ENCODE data around the gene TXNL4B. TPM values are rescaled to one million over a fixed set of nuclear protein-coding genes. Genes with fewer than 3 reads are reported as not detected.

TXNL4B gene
- total and polyA plus RNA-seq, 2 experiments from 2014 or later = 3.6 to 5.1 TPM

DNA sequence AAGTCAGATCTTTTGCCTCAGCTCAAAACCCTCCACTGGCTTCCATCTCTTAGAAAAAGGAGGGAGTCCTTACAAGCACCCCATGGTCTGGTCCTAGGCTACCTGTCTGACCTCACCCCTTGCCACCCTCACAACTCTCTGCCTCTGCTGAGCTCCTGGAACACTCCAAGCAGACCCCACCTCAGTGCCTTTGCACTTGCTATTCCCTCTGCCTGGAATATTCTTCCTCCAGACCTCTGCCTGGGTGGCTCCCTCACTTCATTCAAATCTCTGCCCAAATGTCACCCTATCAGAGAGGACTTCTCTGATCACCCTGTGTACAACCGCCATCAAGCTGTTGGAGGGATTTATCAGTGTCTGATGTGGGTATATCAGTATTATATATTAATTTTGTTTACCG is 41.1 kb upstream of the TXNL4B start:
- no peaks in the 10 kb centered on the region for H3K27me3 ChIP-seq
- H3K4me1 ChIP-seq (ENCODE audit: low read depth) = no peaks in the 10 kb centered on the region
- H3K9me3 ChIP-seq (ENCODE audit: low read depth) = no peaks in the 10 kb centered on the region
- H3K4me3 ChIP-seq = no peak overlapping the region
- no peak for DNase-seq (ENCODE audit: low read depth in 1 of 2, low spot score in 1 of 2)
- no peak overlapping the region for H3K27ac ChIP-seq
- H3K36me3 ChIP-seq = no peaks in the 10 kb centered on the region
- TF ChIP-seq, protein P1, sequence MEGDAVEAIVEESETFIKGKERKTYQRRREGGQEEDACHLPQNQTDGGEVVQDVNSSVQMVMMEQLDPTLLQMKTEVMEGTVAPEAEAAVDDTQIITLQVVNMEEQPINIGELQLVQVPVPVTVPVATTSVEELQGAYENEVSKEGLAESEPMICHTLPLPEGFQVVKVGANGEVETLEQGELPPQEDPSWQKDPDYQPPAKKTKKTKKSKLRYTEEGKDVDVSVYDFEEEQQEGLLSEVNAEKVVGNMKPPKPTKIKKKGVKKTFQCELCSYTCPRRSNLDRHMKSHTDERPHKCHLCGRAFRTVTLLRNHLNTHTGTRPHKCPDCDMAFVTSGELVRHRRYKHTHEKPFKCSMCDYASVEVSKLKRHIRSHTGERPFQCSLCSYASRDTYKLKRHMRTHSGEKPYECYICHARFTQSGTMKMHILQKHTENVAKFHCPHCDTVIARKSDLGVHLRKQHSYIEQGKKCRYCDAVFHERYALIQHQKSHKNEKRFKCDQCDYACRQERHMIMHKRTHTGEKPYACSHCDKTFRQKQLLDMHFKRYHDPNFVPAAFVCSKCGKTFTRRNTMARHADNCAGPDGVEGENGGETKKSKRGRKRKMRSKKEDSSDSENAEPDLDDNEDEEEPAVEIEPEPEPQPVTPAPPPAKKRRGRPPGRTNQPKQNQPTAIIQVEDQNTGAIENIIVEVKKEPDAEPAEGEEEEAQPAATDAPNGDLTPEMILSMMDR (IDR thresholded peaks at IDR 0.05; ENCODE audit: low read depth, low read length) = no peak

DNA sequence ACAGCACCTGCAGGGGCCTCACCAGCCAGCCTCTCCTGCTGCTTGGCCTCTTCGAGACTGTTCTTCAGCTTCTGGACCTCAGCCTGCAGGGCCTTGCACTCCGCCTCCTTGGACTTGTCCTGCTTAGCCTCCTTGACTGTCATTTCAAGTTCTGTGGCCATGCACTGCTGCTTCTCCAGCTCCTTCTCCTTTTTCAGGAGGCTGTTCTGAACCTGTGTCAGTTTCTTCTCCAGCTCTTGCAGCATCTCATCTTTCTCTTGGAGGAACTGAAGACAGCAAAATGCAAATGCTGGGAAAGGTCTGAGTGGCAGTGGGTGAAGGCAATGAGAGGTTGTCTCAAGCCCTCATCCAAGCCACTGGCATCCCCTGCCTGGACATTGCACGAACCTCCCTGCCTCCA is 39.3 kb upstream of the TXNL4B start:
- H3K4me3 ChIP-seq = no peak overlapping the region
- no peaks in the 10 kb centered on the region for H3K4me1 ChIP-seq (ENCODE audit: low read depth)
- no peak for DNase-seq (ENCODE audit: low read depth in 1 of 2, low spot score in 1 of 2)
- H3K36me3 ChIP-seq = no peaks in the 10 kb centered on the region
- H3K9me3 ChIP-seq (ENCODE audit: low read depth) = no peaks in the 10 kb centered on the region
- TF ChIP-seq, protein P1 (IDR thresholded peaks at IDR 0.05; ENCODE audit: low read depth, low read length) = no peak
- no peaks in the 10 kb centered on the region for H3K27me3 ChIP-seq
- no peak overlapping the region for H3K27ac ChIP-seq

DNA sequence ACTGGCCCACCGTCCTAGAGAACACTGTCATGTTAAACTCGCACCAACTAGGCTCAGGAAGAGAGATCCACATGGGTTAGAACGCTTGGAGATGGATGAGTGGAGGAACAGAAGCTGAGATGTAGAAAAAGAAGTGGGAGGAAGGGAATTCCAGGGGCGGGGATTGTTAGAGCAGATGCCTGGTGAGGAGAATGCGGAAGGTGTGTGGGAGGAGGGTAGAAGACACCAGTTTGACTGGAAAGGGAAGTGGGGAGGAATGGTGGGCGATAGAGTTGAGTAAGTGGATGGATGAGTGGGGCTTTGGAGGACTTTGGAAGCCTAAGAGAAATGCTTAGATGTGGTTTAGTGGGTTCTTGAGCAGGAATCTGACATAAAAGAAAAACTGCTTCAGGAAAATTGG is 37.6 kb upstream of the TXNL4B start:
- Histone ChIP-seq H3K27me3 (no peaks in the 10 kb centered on the region), H3K27ac (no peak overlapping the region), H3K4me1 (ENCODE audit: low read depth) (no peaks in the 10 kb centered on the region), H3K9me3 (ENCODE audit: low read depth) (no peaks in the 10 kb centered on the region), H3K4me3 (no peak overlapping the region), H3K36me3 (no peaks in the 10 kb centered on the region)
- TF ChIP-seq, protein P1 (IDR thresholded peaks at IDR 0.05; ENCODE audit: low read depth, low read length) = no peak
- DNase-seq (ENCODE audit: low read depth in 1 of 2, low spot score in 1 of 2) = peak in 1 of 2 donors; percentile 41

DNA sequence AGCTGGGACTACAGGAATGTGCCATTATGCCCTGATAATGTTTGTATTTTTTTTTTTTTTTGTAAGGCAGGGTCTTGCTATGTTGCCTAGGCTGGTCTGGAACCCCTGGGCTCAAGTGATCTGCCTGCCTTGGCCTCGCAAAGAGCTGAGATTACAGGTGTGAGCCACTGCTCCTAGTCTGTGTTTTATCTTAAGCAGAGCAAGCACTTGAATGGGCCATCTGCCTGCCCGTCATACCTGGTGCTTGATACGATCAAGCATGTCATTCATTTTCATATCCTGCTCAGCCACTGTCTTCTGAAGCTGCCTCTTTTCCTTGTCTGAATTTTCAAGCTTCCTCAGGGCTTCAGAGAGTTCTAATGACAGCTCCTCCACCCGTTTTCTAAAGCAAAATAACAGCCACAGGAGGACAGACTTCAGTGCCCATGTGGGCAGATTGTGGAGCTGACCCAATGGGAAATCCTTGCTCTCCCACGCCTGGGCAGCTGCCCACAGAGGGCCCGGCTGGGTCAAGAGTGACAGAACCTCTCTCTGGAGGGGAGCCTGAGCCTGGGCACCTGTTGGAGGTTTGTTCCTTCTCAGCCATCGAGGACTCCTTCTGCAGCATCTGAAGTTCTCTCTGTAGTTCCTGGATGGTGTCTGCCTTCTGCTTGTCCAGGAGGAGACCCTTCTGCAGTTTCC is 36.7 kb upstream of the TXNL4B start:
- Histone ChIP-seq H3K36me3 (no peaks in the 10 kb centered on the region), H3K9me3 (ENCODE audit: low read depth) (no peaks in the 10 kb centered on the region), H3K4me3 (no peak overlapping the region), H3K27ac (no peak overlapping the region), H3K27me3 (no peaks in the 10 kb centered on the region), H3K4me1 (ENCODE audit: low read depth) (no peaks in the 10 kb centered on the region)
- TF ChIP-seq, protein P1 (IDR thresholded peaks at IDR 0.05; ENCODE audit: low read depth, low read length) = no peak
- DNase-seq (ENCODE audit: low read depth in 1 of 2, low spot score in 1 of 2) = no peak

DNA sequence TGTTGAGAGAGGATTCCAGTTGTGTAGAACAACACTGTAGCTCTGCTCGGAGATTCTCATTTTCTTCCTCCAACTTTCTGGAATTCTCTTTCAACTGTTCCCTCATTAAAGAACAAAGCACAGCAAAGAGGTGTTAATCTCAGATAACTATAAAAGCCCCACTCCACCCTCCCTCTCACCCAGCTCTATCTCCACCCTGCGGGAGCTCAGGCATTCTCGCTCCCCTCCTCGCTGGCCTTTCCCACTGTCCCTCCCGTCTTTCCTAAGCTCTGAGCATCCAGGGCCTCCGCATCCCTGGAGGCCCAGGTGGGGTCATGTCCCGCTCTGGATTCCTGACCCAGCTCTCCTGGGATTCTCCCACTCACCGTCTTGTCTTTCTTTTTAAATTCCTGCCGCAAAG is 35.3 kb upstream of the TXNL4B start:
- no peak for DNase-seq (ENCODE audit: low read depth in 1 of 2, low spot score in 1 of 2)
- Histone ChIP-seq H3K4me3 (no peak overlapping the region), H3K9me3 (ENCODE audit: low read depth) (no peaks in the 10 kb centered on the region), H3K4me1 (ENCODE audit: low read depth) (no peaks in the 10 kb centered on the region), H3K27ac (no peak overlapping the region), H3K27me3 (no peaks in the 10 kb centered on the region), H3K36me3 (no peaks in the 10 kb centered on the region)
- TF ChIP-seq, protein P1 (IDR thresholded peaks at IDR 0.05; ENCODE audit: low read depth, low read length) = no peak
